ENCODE measurements around the gene SYPL2. TPM values are rescaled to one million over a fixed set of nuclear protein-coding genes. Genes with fewer than 3 reads are reported as not detected.
"Not testable (repeated sequence)": the region's sequence is repeated elsewhere in the genome, so short reads cannot be mapped to it uniquely, and the experiment has no call there.

SYPL2 gene
- total RNA-seq, result 28.9 TPM
- long read RNA-seq, transcript SYPL2-201 (6 exons, 3,624 nt), result major isoform, 6 of 19 reads
- long read RNA-seq, partial matches to known transcripts, result 12 of 19 reads
- long read RNA-seq, other reads (novel, unspliced or antisense), result 1 of 19 reads

- intact Hi-C loops (cut with DNase I), result loop anchor here (5.0 kb wide), 1 partner anchor 39 kb away; the partner anchor contains the start of gene PSMA5
- peak; percentile 86 for DNase-seq (ENCODE audit: low spot score)
These were observed at the start of gene SYPL2 for GRCh38 chr1:109466452-109467300. TSS of gene SYPL2 (plus strand) at chr1:109466546. CDS start at chr1:109466844, 298 bp downstream.

- intact Hi-C loops (cut with DNase I), result no loop called here
- no peak for DNase-seq (ENCODE audit: low spot score)
These were observed 42.8 kb upstream of the SYPL2 start for GRCh38 chr1:109423498-109423897.

- peak; percentile 83 for DNase-seq (ENCODE audit: low spot score)
- intact Hi-C loops (cut with DNase I), result loop anchor here (1.0 to 5.0 kb wide), 3 partner anchors 42 to 107 kb away; partner anchors contain the start of genes ATXN7L2 and SYPL2
These were observed 40.7 kb upstream of the SYPL2 start for GRCh38 chr1:109425391-109426280.

- peak; percentile 98 for DNase-seq (ENCODE audit: low spot score)
- intact Hi-C loops (cut with DNase I), result loop anchor here (1.0 to 5.0 kb wide), 3 partner anchors 41 to 106 kb away; partner anchors contain the start of genes ATXN7L2 and SYPL2
These were observed 39.8 kb upstream of the SYPL2 start, which contains the start of gene PSMA5 for GRCh38 chr1:109426281-109427170. TSS of gene PSMA5 (minus strand) at chr1:109426448. CDS start at chr1:109426330, 118 bp downstream.

GRCh38 chr1:109427171-109427467 lies 39.2 kb upstream of the SYPL2 start:
- DNase-seq (ENCODE audit: low spot score), result no peak
- intact Hi-C loops (cut with DNase I), result loop anchor here (5.0 kb wide), 2 partner anchors 40 to 105 kb away; partner anchors contain the start of gene SYPL2

- intact Hi-C loops (cut with DNase I), result no loop called here
- no peak for DNase-seq (ENCODE audit: low spot score)
These were observed 34.0 kb upstream of the SYPL2 start for GRCh38 chr1:109432336-109432735.

GRCh38 chr1:109433322-109433721 lies 33.0 kb upstream of the SYPL2 start:
- no peak for DNase-seq (ENCODE audit: low spot score)
- intact Hi-C loops (cut with DNase I), result no loop called here

- intact Hi-C loops (cut with DNase I), result no loop called here
- no peak for DNase-seq (ENCODE audit: low spot score)
These were observed 31.9 kb upstream of the SYPL2 start for GRCh38 chr1:109434484-109434883.

GRCh38 chr1:109438798-109439297 lies 27.5 kb upstream of the SYPL2 start:
- no peak for DNase-seq (ENCODE audit: low spot score)
- intact Hi-C loops (cut with DNase I), result no loop called here

GRCh38 chr1:109441069-109441468 lies 25.3 kb upstream of the SYPL2 start:
- intact Hi-C loops (cut with DNase I), result no loop called here
- no peak for DNase-seq (ENCODE audit: low spot score)

- intact Hi-C loops (cut with DNase I), result no loop called here
- no peak for DNase-seq (ENCODE audit: low spot score)
These were observed 22.9 kb upstream of the SYPL2 start for GRCh38 chr1:109443476-109443875.

GRCh38 chr1:109444346-109444745 lies 22.0 kb upstream of the SYPL2 start:
- intact Hi-C loops (cut with DNase I), result no loop called here
- no peak for DNase-seq (ENCODE audit: low spot score)

- intact Hi-C loops (cut with DNase I); DNase-seq (ENCODE audit: low spot score): not testable (repeated sequence)
These were observed 20.2 kb upstream of the SYPL2 start for GRCh38 chr1:109445949-109446695.

- intact Hi-C loops (cut with DNase I), result no loop called here
- no peak for DNase-seq (ENCODE audit: low spot score)
These were observed 18.8 kb upstream of the SYPL2 start for GRCh38 chr1:109447524-109447923.

- no peak for DNase-seq (ENCODE audit: low spot score)
- intact Hi-C loops (cut with DNase I), result no loop called here
These were observed 11.7 kb upstream of the SYPL2 start for GRCh38 chr1:109454497-109455133.

GRCh38 chr1:109457819-109458218 lies 8.5 kb upstream of the SYPL2 start:
- no peak for DNase-seq (ENCODE audit: low spot score)
- intact Hi-C loops (cut with DNase I), result no loop called here

GRCh38 chr1:109466125-109466451 lies 258 bp upstream of the SYPL2 start:
- DNase-seq (ENCODE audit: low spot score), result no peak
- intact Hi-C loops (cut with DNase I), result loop anchor here (5.0 kb wide), 1 partner anchor 39 kb away; the partner anchor contains the start of gene PSMA5
